HCT116 (cell line): ENCODE measurements around the gene RET. TPM values are rescaled to one million over a fixed set of nuclear protein-coding genes. Genes with fewer than 3 reads are reported as not detected.

ENCODE experiments used
- ATAC-seq: fragments of 200-7000 bp; cut with Tn5 transposase; 2 replicates; pipeline ENCODE4 v1.9.1; 2020; ENCODE audit warnings: mild to moderate bottlenecking, moderate library complexity
- BruUV-seq: library from RNA; stranded (reverse); fragments of 400-500 nt; replicated peaks from 2 replicates; lab custom pipeline; 2021; lab: Mats Ljungman, UMichigan
- CTCF ChIA-PET: fragments of 300-600 bp; sonication (Branson Sonifier 250); formaldehyde crosslinking; loops from one replicate; lab custom pipeline; 2021; ENCODE audit warnings: antibody characterized with exemption; lab: Charles Lee
- POLR2A ChIA-PET: fragments of 300-600, 350-600 bp; sonication (Branson Sonifier 250); formaldehyde crosslinking; loops from one replicate; lab custom pipeline; 2021; ENCODE audit warnings: antibody characterized with exemption; lab: Charles Lee
- RAD21 ChIA-PET, 2 experiments: fragments of 300-600 bp; sonication (Branson Sonifier 250); formaldehyde crosslinking; loops; one replicate each; lab custom pipeline; 2023; ENCODE audit warnings: low total read pairs in 2 of 2; ENCODE audit not compliant: uncharacterized antibody in 2 of 2, unreplicated experiment in 2 of 2, low non-redundant PET in 1 of 2; lab: Charles Lee
- DNase-seq: peaks from one replicate; pipeline ENCODE4 v3.0.0-alpha.2; 2010; ENCODE audit warnings: low read depth, low spot score
- H2AFZ ChIP-seq: fragments of 200-600 bp; shearing (Covaris generic), sonication (generic); 2 replicates; pipeline ENCODE4 v1.6.1; 2017; ENCODE audit warnings: low read depth, mixed run types, mixed read lengths, antibody characterized with exemption, low read length; ENCODE audit not compliant: poor library complexity, severe bottlenecking
- H3K27ac ChIP-seq: 2 replicates; pipeline ENCODE4 v1.5.1; 2012; ENCODE audit warnings: low read depth, low read length
- H3K27me3 ChIP-seq: fragments of 200-600 bp; sonication (generic); 2 replicates; pipeline ENCODE4 v1.6.1; 2016; ENCODE audit warnings: mixed run types, low read length, mixed read lengths; ENCODE audit not compliant: insufficient read depth
- H3K36me3 ChIP-seq, 2 experiments: fragments of 200-500 bp in 1 of 2; fragments of 200-600 bp in 1 of 2; sonication (Bioruptor generic) in 1 of 2; sonication (generic) in 1 of 2; 2 replicates each; pipeline versions ENCODE4 v1.5.1 to v1.6.1; 2014 to 2016; ENCODE audit warnings: low read length in 2 of 2, inconsistent platforms in 1 of 2, mixed read lengths in 1 of 2, mixed run types in 1 of 2; ENCODE audit not compliant: insufficient read depth in 2 of 2, control insufficient read depth in 1 of 2
- H3K4me1 ChIP-seq, 2 experiments: fragments of 200-600 bp in 1 of 2; sonication (generic) in 1 of 2; 2 replicates each; pipeline versions ENCODE4 v1.5.1 to v1.6.1; 2012 to 2017; ENCODE audit warnings: low read length in 2 of 2, inconsistent platforms in 1 of 2, mild to moderate bottlenecking in 1 of 2, mixed read lengths in 1 of 2, mixed run types in 1 of 2, moderate library complexity in 1 of 2; ENCODE audit not compliant: insufficient read depth in 2 of 2, control insufficient read depth in 1 of 2
- H3K4me2 ChIP-seq: fragments of 200-600 bp; sonication (generic); 2 replicates; pipeline ENCODE4 v1.6.1; 2017; ENCODE audit warnings: mixed run types, low read length, mixed read lengths
- H3K4me3 ChIP-seq, 2 experiments: fragments of 200-600 bp in 1 of 2; sonication (generic) in 1 of 2; replicated peaks in 1 of 2; 2 replicates each; pipeline ENCODE4 v1.5.1; 2011 to 2016; ENCODE audit warnings: low read length in 2 of 2, control low read depth in 1 of 2, low read depth in 1 of 2, mild to moderate bottlenecking in 1 of 2, mixed read lengths in 1 of 2, mixed run types in 1 of 2
- H3K79me2 ChIP-seq: fragments of 200-600 bp; sonication (generic); 2 replicates; pipeline ENCODE4 v1.6.1; 2017; ENCODE audit warnings: mild to moderate bottlenecking, mixed run types, low read length, moderate library complexity, mixed read lengths; ENCODE audit not compliant: insufficient read depth
- H3K9ac ChIP-seq: fragments of 200-600 bp; sonication (generic); 2 replicates; pipeline ENCODE4 v1.6.1; 2016; ENCODE audit warnings: low read length, mixed read lengths
- H3K9me2 ChIP-seq: fragments of 200-600 bp; sonication (generic), shearing (Covaris generic); 2 replicates; pipeline ENCODE4 v1.6.1; 2017; ENCODE audit warnings: mixed run types, mild to moderate bottlenecking, moderate library complexity; ENCODE audit not compliant: insufficient read depth
- H3K9me3 ChIP-seq, 2 experiments: fragments of 200-500 bp in 1 of 2; fragments of 200-600 bp in 1 of 2; sonication (Bioruptor generic) in 1 of 2; sonication (generic) in 1 of 2; 2 replicates each; pipeline ENCODE4 v1.6.1; 2014 to 2017; ENCODE audit warnings: low read length in 2 of 2, mixed read lengths in 2 of 2, inconsistent platforms in 1 of 2, low read depth in 1 of 2, mild to moderate bottlenecking in 1 of 2, mixed run types in 1 of 2, moderate library complexity in 1 of 2; ENCODE audit not compliant: control insufficient read depth in 1 of 2, insufficient read depth in 1 of 2
- H4K20me1 ChIP-seq: fragments of 200-600 bp; sonication (generic), shearing (Covaris generic); 2 replicates; pipeline ENCODE4 v1.6.1; 2017; ENCODE audit warnings: mixed run types, mild to moderate bottlenecking, moderate library complexity; ENCODE audit not compliant: insufficient read depth
- EZH2phosphoT487 ChIP-seq: fragments of 200-600 bp; IDR thresholded peaks from 2 replicates; pipeline ENCODE4 v1.6.1; 2018; ENCODE audit warnings: antibody characterized with exemption, borderline replicate concordance
- ZFX ChIP-seq: fragments of 450-650 bp; IDR thresholded peaks from 2 replicates; pipeline ENCODE4 v1.6.1; 2017
- intact Hi-C: fragments of 100-400 bp; cut with micrococcal nuclease; formaldehyde crosslinking; loops from 2 replicates; pipeline ENCODE4 v1.10.0; 2022
- total RNA-seq: library from RNA; stranded (reverse); gene quantifications from one replicate; pipeline ENCODE4 v1.2.1, GENCODE V29; 2021; ENCODE audit not compliant: unreplicated experiment
- TF ChIP-seq, protein P1 (sequence below), 3 experiments: fragments of 200-600 bp in 1 of 3; sonication (generic) in 1 of 3; IDR thresholded peaks in 2 of 3; conservative IDR thresholded peaks in 1 of 3; 2 replicates each; pipeline ENCODE4 v1.5.1; 2012 to 2017; ENCODE audit warnings: low read depth in 2 of 3, low read length in 2 of 3, antibody characterized with exemption in 1 of 3, borderline replicate concordance in 1 of 3, control low read depth in 1 of 3, mild to moderate bottlenecking in 1 of 3, mixed read lengths in 1 of 3, mixed run types in 1 of 3, moderate library complexity in 1 of 3; ENCODE audit not compliant: insufficient read depth in 1 of 3

Gene RET
- total RNA-seq, 1 experiment from 2014 or later = 5.9 TPM

DNA sequence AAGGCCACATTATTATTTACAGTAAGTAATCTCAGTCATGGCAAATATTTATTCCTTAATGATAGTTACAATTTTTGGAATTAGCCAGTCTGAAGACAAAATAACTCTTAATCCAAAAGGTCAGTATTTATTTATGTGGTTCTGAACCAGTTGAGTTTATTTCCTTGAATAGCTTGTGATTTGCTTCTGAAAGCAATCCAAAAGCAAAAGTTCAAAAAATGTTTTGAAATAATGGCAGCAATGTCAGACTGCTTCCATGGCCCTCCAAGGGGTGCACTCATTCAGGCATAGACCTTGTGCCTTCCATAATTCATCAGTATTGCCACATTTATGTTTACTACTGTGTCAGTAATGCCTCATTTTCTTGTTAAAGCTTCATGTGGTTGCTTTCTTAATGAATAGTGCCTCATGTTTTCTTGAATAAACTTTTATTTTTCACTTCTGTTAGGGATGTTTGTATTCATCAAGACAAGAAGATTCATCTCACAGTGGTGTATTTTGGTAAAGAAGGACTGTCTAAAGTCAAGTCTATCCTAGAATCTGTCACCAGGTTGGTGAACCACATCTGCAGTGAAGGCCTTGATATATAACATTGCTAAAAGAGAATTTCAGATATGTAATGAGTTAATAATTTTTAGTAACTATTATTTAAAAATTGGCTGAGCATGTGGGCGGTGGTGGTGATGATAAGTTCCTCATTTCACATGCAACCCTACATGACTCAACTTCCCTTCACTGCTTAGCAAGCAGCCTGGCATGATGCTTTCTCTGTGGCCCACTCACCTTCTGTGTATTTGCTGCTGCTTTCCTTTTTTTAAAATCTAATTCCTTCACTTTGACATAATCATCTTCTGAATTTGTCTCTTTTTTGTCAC is 83.4 kb downstream of the RET start:
- intact Hi-C loops = no loop called here
- DNase-seq (no peak), ATAC-seq (no peak)
- ChIA-PET RAD21 (no interaction called here), CTCF (no interaction called here), POLR2A (no interaction called here)
- H3K79me2 ChIP-seq = 0 out of 2 replicates have a peak, but pooled peaks cover 3% of the 10 kb centered on the region
- H3K9me2 ChIP-seq = no peaks in the 10 kb centered on the region
- no peak for TF ChIP-seq EZH2phosphoT487
- no peaks in the 10 kb centered on the region for H3K27me3 ChIP-seq
- BruUV-seq = no TSS peak
- H3K27ac ChIP-seq = no peak overlapping the region
- no peaks in the 10 kb centered on the region for H3K4me1 ChIP-seq
- H3K4me3 ChIP-seq = no peak overlapping the region
- H3K4me2 ChIP-seq = no peak overlapping the region
- no peak overlapping the region for H3K9ac ChIP-seq
- no peaks in the 10 kb centered on the region for H3K9me3 ChIP-seq
- H3K36me3 ChIP-seq = no peaks in the 10 kb centered on the region
- no peaks in the 10 kb centered on the region for H4K20me1 ChIP-seq
- no peak overlapping the region for H2AFZ ChIP-seq

DNA sequence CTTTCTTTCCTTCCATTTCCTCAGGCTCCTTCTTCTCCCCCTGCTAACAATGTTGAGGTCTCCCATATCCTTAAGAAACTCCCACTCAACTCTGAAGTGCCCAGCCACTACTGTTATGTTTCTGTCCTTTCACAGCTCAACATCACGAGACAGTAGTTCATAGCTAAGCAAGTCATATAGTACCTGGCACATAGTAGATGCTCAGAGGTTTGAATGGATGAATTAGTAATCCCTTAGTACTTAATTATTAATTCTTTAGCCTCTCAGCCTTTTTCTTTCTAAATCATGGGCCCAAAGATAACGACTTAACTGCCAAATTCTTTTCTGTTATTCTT is 84.0 kb downstream of the RET start:
- Histone ChIP-seq H2AFZ (no peak overlapping the region), H3K4me2 (no peak overlapping the region)
- RAD21 ChIA-PET = no interaction called here
- TF ChIP-seq ZFX = no peak
- TF ChIP-seq, protein P1, sequence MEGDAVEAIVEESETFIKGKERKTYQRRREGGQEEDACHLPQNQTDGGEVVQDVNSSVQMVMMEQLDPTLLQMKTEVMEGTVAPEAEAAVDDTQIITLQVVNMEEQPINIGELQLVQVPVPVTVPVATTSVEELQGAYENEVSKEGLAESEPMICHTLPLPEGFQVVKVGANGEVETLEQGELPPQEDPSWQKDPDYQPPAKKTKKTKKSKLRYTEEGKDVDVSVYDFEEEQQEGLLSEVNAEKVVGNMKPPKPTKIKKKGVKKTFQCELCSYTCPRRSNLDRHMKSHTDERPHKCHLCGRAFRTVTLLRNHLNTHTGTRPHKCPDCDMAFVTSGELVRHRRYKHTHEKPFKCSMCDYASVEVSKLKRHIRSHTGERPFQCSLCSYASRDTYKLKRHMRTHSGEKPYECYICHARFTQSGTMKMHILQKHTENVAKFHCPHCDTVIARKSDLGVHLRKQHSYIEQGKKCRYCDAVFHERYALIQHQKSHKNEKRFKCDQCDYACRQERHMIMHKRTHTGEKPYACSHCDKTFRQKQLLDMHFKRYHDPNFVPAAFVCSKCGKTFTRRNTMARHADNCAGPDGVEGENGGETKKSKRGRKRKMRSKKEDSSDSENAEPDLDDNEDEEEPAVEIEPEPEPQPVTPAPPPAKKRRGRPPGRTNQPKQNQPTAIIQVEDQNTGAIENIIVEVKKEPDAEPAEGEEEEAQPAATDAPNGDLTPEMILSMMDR (IDR thresholded peaks at IDR 0.05 in 2 of 3, conservative IDR thresholded peaks at IDR 0.05 in 1 of 3; ENCODE audit: borderline replicate concordance in 1 of 3, insufficient read depth in 1 of 3, low read depth in 2 of 3, low read length in 2 of 3) = no peak
- TF ChIP-seq, all 23 proteins: peak for 0
- intact Hi-C loops = no loop called here
- Histone ChIP-seq H4K20me1 (no peaks in the 10 kb centered on the region), H3K4me3 (no peak overlapping the region), H3K79me2 (0 out of 2 replicates have a peak, but pooled peaks cover 3% of the 10 kb centered on the region), H3K36me3 (no peaks in the 10 kb centered on the region), H3K9me3 (no peaks in the 10 kb centered on the region), H3K27ac (no peak overlapping the region), H3K9ac (no peak overlapping the region), H3K4me1 (no peaks in the 10 kb centered on the region), H3K27me3 (no peaks in the 10 kb centered on the region), H3K9me2 (no peaks in the 10 kb centered on the region)
- ATAC-seq (no peak), DNase-seq (no peak)
- ChIA-PET POLR2A (no interaction called here), CTCF (no interaction called here)
- BruUV-seq = no TSS peak
